ENCODE results near the gene SPAG16.

SPAG16 gene

DNA sequence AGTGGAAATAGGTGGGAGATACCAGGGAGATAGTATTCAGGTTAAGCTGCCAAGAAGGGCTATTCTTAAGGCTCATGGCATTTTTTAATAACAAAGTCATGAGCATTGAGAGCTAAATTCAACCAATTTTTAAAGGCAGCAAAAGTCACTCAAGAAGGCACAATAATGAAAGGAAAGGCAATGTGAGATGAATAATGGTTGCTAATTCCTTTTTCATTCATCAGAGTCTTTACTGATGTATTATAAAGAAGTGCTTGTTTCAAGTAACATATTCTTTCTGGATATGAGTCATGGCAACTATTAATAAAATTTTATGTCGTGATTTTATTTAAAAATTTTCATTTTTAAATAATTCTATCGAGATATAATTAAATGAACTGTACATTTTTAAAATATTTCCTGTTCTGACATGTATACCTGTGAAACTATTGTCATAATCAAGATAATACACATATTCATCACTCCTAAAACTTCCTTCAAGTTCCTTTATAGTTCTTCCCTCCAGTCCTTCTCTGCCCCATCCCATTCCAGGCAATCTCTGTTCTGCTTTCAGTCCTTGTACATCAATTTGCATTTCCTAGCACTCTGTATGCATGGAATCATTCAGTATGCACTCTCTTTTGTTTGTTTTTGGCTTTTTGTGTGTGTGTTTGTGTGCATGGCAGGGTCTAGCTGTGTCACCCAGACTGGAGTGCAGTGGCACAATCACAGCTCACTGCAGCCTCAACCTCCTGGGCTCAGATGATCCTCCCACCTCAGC, 1167.4 kb downstream of the SPAG16 start:
- ATAC-seq (no peak), DNase-seq (no peak)
- Mint-ChIP-seq H3K4me3 (no peak overlapping the region), H3K27me3 (no peaks in the 10 kb centered on the region), H3K9me3 (peaks cover 0 to 7% of the 10 kb centered on the region in 2 donors), H3K27ac (no peak overlapping the region), H3K4me1 (no peaks in the 10 kb centered on the region)
